GM13976 (cell line): Measurements from ENCODE around the gene MED16.
"Not testable (repeated sequence)": the region's sequence is repeated elsewhere in the genome, so short reads cannot be mapped to it uniquely, and the experiment has no call there.

Experiments
- DNase-seq: peaks from one replicate; pipeline ENCODE4 v3.0.0; 2012; ENCODE audit warnings: low spot score
- CTCF ChIP-seq: IDR thresholded peaks from 2 replicates; pipeline ENCODE4 v1.5.1; 2012; ENCODE audit warnings: borderline replicate concordance, mild to moderate bottlenecking; ENCODE audit not compliant: insufficient read depth; ENCODE audit errors: extremely low read depth, missing control alignments, control extremely low read depth
- in situ Hi-C: fragments of 300-500 bp; cut with MboI; formaldehyde crosslinking; loops from one replicate; pipeline ENCODE4 v1.12.0; 2022; ENCODE audit warnings: low sequenced_read_pairs, mixed read lengths, inconsistent platforms; ENCODE audit not compliant: unreplicated experiment

The MED16 gene

GRCh38 chr19:896434-896833, 3.4 kb upstream of the MED16 start:
- no peak for TF ChIP-seq CTCF
- no peak for DNase-seq
- in situ Hi-C loops = no loop called here

GRCh38 chr19:892243-892893, 619 bp downstream of the MED16 start:
- in situ Hi-C loops = no loop called here
- DNase-seq = peak; percentile 66
- no peak for TF ChIP-seq CTCF

GRCh38 chr19:891421-892200, 1.4 kb downstream of the MED16 start:
- in situ Hi-C loops, DNase-seq: not testable (repeated sequence)

- in situ Hi-C loops = no loop called here
- DNase-seq = no peak
- no peak for TF ChIP-seq CTCF
These were observed 2.2 kb downstream of the MED16 start for GRCh38 chr19:890831-891230.

- in situ Hi-C loops = no loop called here
- DNase-seq = no peak
- no peak for TF ChIP-seq CTCF
These were observed 3.2 kb downstream of the MED16 start for GRCh38 chr19:889662-890295.

GRCh38 chr19:888581-889385, 4.2 kb downstream of the MED16 start:
- in situ Hi-C loops = no loop called here
- DNase-seq = no peak

More at GRCh38 chr19:888581-889385, 4.2 kb downstream of the MED16 start:
- no peak for TF ChIP-seq CTCF
